ENCODE data around the gene ABCD3.
"Not testable (repeated sequence)": the region's sequence is repeated elsewhere in the genome, so short reads cannot be mapped to it uniquely, and the experiment has no call there.

DNA sequence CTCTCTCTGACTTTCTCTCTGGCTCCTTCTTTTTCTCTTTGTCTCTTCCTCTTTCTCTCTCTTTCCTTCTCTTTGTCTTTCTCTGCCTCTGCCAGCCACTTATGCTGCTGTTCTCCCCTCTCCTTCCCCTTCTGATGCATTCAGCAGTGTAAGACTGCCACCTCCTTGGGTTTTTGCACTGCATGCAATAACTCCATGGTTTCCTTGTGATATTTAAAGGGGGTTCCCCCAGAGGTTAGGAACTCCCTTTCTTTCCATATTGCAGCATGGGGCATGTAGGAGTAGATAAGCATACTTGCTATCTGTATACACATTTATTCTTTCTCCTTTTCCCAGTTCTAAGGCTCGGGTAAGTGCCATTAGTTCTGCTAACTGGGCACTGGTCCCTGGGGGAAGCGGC lies 44.9 kb upstream of the ABCD3 start:
- TF ChIP-seq, protein P1, sequence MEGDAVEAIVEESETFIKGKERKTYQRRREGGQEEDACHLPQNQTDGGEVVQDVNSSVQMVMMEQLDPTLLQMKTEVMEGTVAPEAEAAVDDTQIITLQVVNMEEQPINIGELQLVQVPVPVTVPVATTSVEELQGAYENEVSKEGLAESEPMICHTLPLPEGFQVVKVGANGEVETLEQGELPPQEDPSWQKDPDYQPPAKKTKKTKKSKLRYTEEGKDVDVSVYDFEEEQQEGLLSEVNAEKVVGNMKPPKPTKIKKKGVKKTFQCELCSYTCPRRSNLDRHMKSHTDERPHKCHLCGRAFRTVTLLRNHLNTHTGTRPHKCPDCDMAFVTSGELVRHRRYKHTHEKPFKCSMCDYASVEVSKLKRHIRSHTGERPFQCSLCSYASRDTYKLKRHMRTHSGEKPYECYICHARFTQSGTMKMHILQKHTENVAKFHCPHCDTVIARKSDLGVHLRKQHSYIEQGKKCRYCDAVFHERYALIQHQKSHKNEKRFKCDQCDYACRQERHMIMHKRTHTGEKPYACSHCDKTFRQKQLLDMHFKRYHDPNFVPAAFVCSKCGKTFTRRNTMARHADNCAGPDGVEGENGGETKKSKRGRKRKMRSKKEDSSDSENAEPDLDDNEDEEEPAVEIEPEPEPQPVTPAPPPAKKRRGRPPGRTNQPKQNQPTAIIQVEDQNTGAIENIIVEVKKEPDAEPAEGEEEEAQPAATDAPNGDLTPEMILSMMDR (tag by site-specific recombination; IDR thresholded peaks at IDR 0.05): not testable (repeated sequence)
- TF ChIP-seq YY1 (tag by site-specific recombination; IDR thresholded peaks at IDR 0.05); SALL2 (tag by site-specific recombination; IDR thresholded peaks at IDR 0.05; ENCODE audit: borderline replicate concordance); ZNF146 (tag by site-specific recombination; IDR thresholded peaks at IDR 0.05): not testable (repeated sequence)
